ENCODE results near the gene KRTAP10-5.

DNA sequence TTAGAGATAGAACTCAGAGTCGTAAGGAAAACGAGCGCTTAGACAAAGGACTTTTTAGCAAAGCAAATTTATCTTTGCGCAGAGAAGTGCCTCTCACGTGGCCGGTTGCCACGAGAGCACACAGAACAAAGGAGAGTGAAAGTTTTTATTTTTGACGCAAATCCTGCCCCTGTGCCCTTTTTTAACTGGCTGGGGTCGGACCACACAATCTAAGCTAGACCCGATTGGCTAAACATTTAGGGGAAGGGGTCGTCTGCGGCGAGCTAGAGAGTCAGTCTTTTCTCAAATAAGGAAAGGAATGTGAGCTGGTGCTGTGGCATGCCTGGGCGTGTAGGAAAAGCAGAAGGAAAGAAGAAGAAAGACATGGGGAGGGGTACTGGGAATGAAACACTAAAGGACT lies 31.5 kb downstream of the KRTAP10-5 start:
- TF ChIP-seq, protein P1, sequence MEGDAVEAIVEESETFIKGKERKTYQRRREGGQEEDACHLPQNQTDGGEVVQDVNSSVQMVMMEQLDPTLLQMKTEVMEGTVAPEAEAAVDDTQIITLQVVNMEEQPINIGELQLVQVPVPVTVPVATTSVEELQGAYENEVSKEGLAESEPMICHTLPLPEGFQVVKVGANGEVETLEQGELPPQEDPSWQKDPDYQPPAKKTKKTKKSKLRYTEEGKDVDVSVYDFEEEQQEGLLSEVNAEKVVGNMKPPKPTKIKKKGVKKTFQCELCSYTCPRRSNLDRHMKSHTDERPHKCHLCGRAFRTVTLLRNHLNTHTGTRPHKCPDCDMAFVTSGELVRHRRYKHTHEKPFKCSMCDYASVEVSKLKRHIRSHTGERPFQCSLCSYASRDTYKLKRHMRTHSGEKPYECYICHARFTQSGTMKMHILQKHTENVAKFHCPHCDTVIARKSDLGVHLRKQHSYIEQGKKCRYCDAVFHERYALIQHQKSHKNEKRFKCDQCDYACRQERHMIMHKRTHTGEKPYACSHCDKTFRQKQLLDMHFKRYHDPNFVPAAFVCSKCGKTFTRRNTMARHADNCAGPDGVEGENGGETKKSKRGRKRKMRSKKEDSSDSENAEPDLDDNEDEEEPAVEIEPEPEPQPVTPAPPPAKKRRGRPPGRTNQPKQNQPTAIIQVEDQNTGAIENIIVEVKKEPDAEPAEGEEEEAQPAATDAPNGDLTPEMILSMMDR (IDR thresholded peaks at IDR 0.05), result no peak
- TF ChIP-seq POLR2A (IDR thresholded peaks at IDR 0.05), result no peak

Measured in adrenal gland (tissue), 5 donors.